Esophagus squamous epithelium (tissue), 4 donors: ENCODE results near the gene MAF.

Source experiments
- POLR2A ChIP-seq, 4 donors: fragments of 450-650 bp; IDR thresholded peaks; one replicate each; pipeline ENCODE4 v1.6.1; 2017; ENCODE audit warnings: antibody characterized with exemption in 4 of 4, mild to moderate bottlenecking in 4 of 4, moderate library complexity in 3 of 4
- TF ChIP-seq, protein P1 (sequence below), 6 experiments: fragments of 450-650 bp in 4 of 6; fragments of 200-600 bp in 2 of 6; sonication (generic) in 2 of 6; IDR thresholded peaks; one replicate each; pipeline ENCODE4 v1.5.1; 2016 to 2019; ENCODE audit warnings: antibody characterized with exemption in 6 of 6, mild to moderate bottlenecking in 4 of 6, moderate library complexity in 4 of 6

GRCh38 chr16:79605999-79606398 is 5.5 kb upstream of the MAF start:
- TF ChIP-seq, protein P1, sequence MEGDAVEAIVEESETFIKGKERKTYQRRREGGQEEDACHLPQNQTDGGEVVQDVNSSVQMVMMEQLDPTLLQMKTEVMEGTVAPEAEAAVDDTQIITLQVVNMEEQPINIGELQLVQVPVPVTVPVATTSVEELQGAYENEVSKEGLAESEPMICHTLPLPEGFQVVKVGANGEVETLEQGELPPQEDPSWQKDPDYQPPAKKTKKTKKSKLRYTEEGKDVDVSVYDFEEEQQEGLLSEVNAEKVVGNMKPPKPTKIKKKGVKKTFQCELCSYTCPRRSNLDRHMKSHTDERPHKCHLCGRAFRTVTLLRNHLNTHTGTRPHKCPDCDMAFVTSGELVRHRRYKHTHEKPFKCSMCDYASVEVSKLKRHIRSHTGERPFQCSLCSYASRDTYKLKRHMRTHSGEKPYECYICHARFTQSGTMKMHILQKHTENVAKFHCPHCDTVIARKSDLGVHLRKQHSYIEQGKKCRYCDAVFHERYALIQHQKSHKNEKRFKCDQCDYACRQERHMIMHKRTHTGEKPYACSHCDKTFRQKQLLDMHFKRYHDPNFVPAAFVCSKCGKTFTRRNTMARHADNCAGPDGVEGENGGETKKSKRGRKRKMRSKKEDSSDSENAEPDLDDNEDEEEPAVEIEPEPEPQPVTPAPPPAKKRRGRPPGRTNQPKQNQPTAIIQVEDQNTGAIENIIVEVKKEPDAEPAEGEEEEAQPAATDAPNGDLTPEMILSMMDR (IDR thresholded peaks at IDR 0.05): no peak
- no peak for TF ChIP-seq POLR2A (IDR thresholded peaks at IDR 0.05)
